Measurements from ENCODE around the gene ADNP.

DNA sequence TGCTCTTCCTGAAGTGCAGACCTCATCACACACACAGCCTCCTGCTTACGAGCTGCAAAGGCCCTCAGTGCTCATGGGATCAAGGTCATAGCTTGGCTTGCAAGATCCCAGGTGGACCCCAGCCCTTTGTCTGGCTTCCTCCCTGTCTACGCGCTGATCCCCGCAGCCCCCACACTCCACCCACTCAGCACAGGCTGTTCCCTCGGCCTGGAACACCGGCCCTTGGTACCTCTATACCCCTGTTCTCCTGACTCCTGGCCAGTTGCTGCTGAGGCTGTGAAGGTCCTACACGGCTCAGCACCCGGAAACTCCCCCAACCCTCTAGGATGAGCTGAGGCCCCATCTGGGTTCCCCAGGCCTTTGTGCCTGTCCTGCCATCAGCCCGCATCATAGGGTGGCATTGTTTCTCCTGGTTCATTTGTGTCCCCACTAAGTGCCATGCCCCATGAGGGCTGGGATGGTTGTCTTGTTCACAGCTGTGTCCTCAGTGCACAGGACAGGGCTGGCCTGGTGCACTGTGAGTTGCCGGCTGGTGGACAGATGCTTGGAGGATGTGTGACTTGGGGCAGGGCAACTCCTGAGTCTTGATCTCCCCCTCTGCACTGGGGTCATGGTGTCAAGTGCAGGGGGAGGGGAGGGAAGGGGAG lies 57.0 kb downstream of the ADNP start:
- TF ChIP-seq, protein P1, sequence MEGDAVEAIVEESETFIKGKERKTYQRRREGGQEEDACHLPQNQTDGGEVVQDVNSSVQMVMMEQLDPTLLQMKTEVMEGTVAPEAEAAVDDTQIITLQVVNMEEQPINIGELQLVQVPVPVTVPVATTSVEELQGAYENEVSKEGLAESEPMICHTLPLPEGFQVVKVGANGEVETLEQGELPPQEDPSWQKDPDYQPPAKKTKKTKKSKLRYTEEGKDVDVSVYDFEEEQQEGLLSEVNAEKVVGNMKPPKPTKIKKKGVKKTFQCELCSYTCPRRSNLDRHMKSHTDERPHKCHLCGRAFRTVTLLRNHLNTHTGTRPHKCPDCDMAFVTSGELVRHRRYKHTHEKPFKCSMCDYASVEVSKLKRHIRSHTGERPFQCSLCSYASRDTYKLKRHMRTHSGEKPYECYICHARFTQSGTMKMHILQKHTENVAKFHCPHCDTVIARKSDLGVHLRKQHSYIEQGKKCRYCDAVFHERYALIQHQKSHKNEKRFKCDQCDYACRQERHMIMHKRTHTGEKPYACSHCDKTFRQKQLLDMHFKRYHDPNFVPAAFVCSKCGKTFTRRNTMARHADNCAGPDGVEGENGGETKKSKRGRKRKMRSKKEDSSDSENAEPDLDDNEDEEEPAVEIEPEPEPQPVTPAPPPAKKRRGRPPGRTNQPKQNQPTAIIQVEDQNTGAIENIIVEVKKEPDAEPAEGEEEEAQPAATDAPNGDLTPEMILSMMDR (IDR thresholded peaks at IDR 0.05): no peak
- TF ChIP-seq POLR2A (IDR thresholded peaks at IDR 0.05) (no peak), EP300 (IDR thresholded peaks at IDR 0.05) (no peak)

Data from sigmoid colon (tissue), 4 donors.